NB4 (cell line): ENCODE results near the gene SCUBE3.

Experiments
- MYC ChIP-seq: IDR thresholded peaks from 2 replicates; pipeline ENCODE4 v1.6.1; 2011; ENCODE audit warnings: low read depth, low read length
- POLR2A ChIP-seq: IDR thresholded peaks from 2 replicates; pipeline ENCODE4 v1.6.1; 2011; ENCODE audit warnings: mild to moderate bottlenecking; ENCODE audit not compliant: insufficient read length; ENCODE audit errors: extremely low read depth
- TF ChIP-seq, protein P1 (sequence below): IDR thresholded peaks from one replicate; pipeline ENCODE4 v1.5.1; 2012; ENCODE audit warnings: low read depth, low read length

DNA sequence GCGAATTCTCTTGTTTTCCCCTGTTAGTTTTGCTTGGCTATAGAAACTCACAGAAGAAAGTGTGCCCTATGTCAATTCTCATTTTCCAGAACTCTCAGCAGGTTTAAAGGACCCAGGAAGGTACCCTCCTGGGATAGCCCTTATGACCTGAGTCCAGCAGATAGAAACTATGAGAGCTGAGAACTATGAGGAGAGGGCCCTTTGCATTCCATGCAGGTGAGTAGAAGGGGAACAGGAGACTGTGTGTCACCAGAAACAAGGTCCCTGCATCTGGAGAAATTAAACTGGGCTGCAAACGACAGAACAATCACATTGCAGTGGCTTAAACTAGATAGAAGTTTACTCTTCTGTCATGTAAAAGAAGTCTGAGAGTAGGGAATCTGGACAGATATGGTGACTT is 35.7 kb upstream of the SCUBE3 start:
- TF ChIP-seq, protein P1, sequence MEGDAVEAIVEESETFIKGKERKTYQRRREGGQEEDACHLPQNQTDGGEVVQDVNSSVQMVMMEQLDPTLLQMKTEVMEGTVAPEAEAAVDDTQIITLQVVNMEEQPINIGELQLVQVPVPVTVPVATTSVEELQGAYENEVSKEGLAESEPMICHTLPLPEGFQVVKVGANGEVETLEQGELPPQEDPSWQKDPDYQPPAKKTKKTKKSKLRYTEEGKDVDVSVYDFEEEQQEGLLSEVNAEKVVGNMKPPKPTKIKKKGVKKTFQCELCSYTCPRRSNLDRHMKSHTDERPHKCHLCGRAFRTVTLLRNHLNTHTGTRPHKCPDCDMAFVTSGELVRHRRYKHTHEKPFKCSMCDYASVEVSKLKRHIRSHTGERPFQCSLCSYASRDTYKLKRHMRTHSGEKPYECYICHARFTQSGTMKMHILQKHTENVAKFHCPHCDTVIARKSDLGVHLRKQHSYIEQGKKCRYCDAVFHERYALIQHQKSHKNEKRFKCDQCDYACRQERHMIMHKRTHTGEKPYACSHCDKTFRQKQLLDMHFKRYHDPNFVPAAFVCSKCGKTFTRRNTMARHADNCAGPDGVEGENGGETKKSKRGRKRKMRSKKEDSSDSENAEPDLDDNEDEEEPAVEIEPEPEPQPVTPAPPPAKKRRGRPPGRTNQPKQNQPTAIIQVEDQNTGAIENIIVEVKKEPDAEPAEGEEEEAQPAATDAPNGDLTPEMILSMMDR, result no peak
- TF ChIP-seq POLR2A (no peak), MYC (no peak)
